CD4-positive, CD25-positive, alpha-beta regulatory T cell (primary cell): ENCODE data around the gene MSI2. TPM values are rescaled to one million over a fixed set of nuclear protein-coding genes. Genes with fewer than 3 reads are reported as not detected.

Source experiments
- ATAC-seq, 2 donors: fragments of 150-1000 bp; cut with Tn5 transposase; one replicate each; pipeline ENCODE4 v1.10.0; 2021; ENCODE audit warnings: low read depth in 2 of 2, moderate number of reproducible peaks in 2 of 2, moderate library complexity in 1 of 2
- DNase-seq, 3 donors: peaks; one replicate each; pipeline versions ENCODE4 v3.0.0 to v3.0.0-alpha.2; 2012 to 2022; ENCODE audit warnings: mixed read lengths in 1 of 3
- H3K27ac ChIP-seq: one replicate; pipeline ENCODE4 v1.7.0; 2013; ENCODE audit warnings: mild to moderate bottlenecking, low read length; ENCODE audit not compliant: insufficient read depth, poor library complexity, severe bottlenecking
- H3K27me3 ChIP-seq: one replicate; pipeline ENCODE4 v1.7.0; 2013; ENCODE audit warnings: low read length; ENCODE audit not compliant: control insufficient read depth, insufficient read depth
- H3K36me3 ChIP-seq: one replicate; pipeline ENCODE4 v1.7.0; 2013; ENCODE audit warnings: mild to moderate bottlenecking, low read length, moderate library complexity; ENCODE audit not compliant: control insufficient read depth, insufficient read depth
- H3K4me1 ChIP-seq: 2 replicates; pipeline ENCODE4 v1.7.0; 2013; ENCODE audit warnings: mild to moderate bottlenecking, low read length; ENCODE audit not compliant: insufficient read depth, control insufficient read depth, poor library complexity, severe bottlenecking
- H3K4me3 ChIP-seq: one replicate; pipeline ENCODE4 v1.7.0; 2013; ENCODE audit warnings: low read depth, mild to moderate bottlenecking, low read length, moderate library complexity
- H3K9me3 ChIP-seq, 2 experiments: 1 replicate in 1 of 2; 2 replicates in 1 of 2; pipeline ENCODE4 v1.7.0; 2013; ENCODE audit warnings: low read length in 2 of 2, mild to moderate bottlenecking in 1 of 2, moderate library complexity in 1 of 2; ENCODE audit not compliant: control insufficient read depth in 2 of 2
- H3K27ac Mint-ChIP-seq, 3 donors: one replicate each; pipeline ENCODE4 v1.8.0; 2020 to 2022; ENCODE audit warnings: mild to moderate bottlenecking in 3 of 3, mixed read lengths in 3 of 3, moderate library complexity in 2 of 3
- H3K27me3 Mint-ChIP-seq: one replicate; pipeline ENCODE4 v1.8.0; 2022; ENCODE audit warnings: mild to moderate bottlenecking, mixed read lengths
- H3K36me3 Mint-ChIP-seq: one replicate; pipeline ENCODE4 v1.8.0; 2020; ENCODE audit warnings: mixed read lengths
- H3K4me1 Mint-ChIP-seq, 4 donors: one replicate each; pipeline ENCODE4 v1.8.0; 2020 to 2022; ENCODE audit warnings: mixed read lengths in 4 of 4, mild to moderate bottlenecking in 1 of 4
- H3K4me3 Mint-ChIP-seq, 4 donors: one replicate each; pipeline ENCODE4 v1.8.0; 2020 to 2022; ENCODE audit warnings: mild to moderate bottlenecking in 4 of 4, mixed read lengths in 4 of 4, moderate library complexity in 3 of 4
- H3K9me3 Mint-ChIP-seq, 7 donors: one replicate each; pipeline ENCODE4 v1.8.0; 2020 to 2022; ENCODE audit warnings: mixed read lengths in 7 of 7, mild to moderate bottlenecking in 3 of 7, moderate library complexity in 2 of 7
- polyA plus RNA-seq, 4 donors: library from polyadenylated mRNA; unstranded; fragments of 300-500 nt; fragmentation: Illumina TruSeq; gene quantifications; one replicate each; pipeline ENCODE4 v1.2.3, GENCODE V29; 2021
- total RNA-seq: library from RNA; stranded (reverse); gene quantifications from one replicate; pipeline ENCODE4 v1.2.3, GENCODE V29; 2022

Gene MSI2
- total and polyA plus RNA-seq, 5 donors from 2014 or later, result 3.2 to 177 (median 3.4) TPM

DNA sequence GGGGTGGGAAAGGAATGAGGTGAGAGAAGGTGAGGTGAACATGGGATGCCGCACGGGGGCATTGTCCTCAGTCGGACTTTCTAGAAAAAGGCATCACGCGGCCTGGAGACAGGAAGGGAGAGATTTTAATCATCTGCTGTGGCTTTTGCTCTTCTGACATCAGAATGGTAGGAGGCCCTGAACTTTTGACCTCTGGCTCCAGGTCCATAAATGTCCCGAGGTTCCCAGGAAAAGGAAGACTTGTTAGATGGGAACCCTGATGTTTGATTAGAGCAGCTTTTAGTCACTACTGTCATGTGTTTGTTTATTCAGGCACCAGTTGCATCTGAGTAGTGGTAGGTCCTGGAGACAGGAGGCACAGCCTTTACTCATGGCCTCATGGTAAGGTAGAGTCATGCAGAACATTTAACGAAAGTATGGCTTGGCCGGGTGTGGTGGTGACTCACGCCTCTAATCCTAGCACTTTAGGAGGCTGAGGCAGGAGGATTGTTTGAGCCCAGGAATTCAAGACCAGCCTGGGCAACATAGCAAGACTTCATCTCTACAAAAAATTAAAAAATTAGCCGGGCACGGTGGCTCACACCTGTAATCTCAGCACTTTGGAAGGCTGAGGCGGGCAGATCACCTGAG is 203.1 kb downstream of the MSI2 start:
- peak overlapping the region; percentile 30 to 69 (median 50) for H3K4me3 Mint-ChIP-seq
- peak overlapping the region; percentile 40 for H3K4me3 ChIP-seq
- peak in 1 of 3 donors; percentile 39 for DNase-seq
- peak overlapping the region; percentile 87 to 92 (median 88) for H3K27ac Mint-ChIP-seq
- H3K4me1 ChIP-seq, result peaks cover 68% of the 10 kb centered on the region
- H3K9me3 ChIP-seq, result no peaks in the 10 kb centered on the region
- peak overlapping the region; percentile 15 for H3K27ac ChIP-seq
- no peaks in the 10 kb centered on the region for H3K27me3 Mint-ChIP-seq
- H3K36me3 Mint-ChIP-seq, result peaks cover 13% of the 10 kb centered on the region
- H3K36me3 ChIP-seq, result peaks cover 1% of the 10 kb centered on the region
- peaks cover 0 to 2% (median 0%) of the 10 kb centered on the region in 7 donors for H3K9me3 Mint-ChIP-seq
- peaks cover 16 to 88% (median 61%) of the 10 kb centered on the region in 4 donors for H3K4me1 Mint-ChIP-seq
- H3K27me3 ChIP-seq, result no peaks in the 10 kb centered on the region
- ATAC-seq, result peak in 1 of 2 donors; percentile 31

GRCh38 chr17:57461082-57461481 is 204.8 kb downstream of the MSI2 start:
- no peak overlapping the region for H3K27ac ChIP-seq
- ATAC-seq (peak in 1 of 2 donors; percentile 26), DNase-seq (no peak)
- H3K27me3 ChIP-seq, result no peaks in the 10 kb centered on the region
- H3K36me3 Mint-ChIP-seq, result peaks cover 13% of the 10 kb centered on the region
- no peak overlapping the region for H3K4me3 ChIP-seq
- H3K27ac Mint-ChIP-seq, result peak overlapping the region; percentile 73 to 87 (median 79)
- H3K4me1 ChIP-seq, result peaks cover 52% of the 10 kb centered on the region
- no peaks in the 10 kb centered on the region for H3K27me3 Mint-ChIP-seq
- peaks cover 0 to 2% (median 0%) of the 10 kb centered on the region in 7 donors for H3K9me3 Mint-ChIP-seq
- H3K4me3 Mint-ChIP-seq, result peak overlapping the region in 3 of 4 donors; percentile 26 to 59 (median 48)
- peaks cover 7 to 84% (median 59%) of the 10 kb centered on the region in 4 donors for H3K4me1 Mint-ChIP-seq
- H3K36me3 ChIP-seq, result peaks cover 3% of the 10 kb centered on the region
- H3K9me3 ChIP-seq, result no peaks in the 10 kb centered on the region

DNA sequence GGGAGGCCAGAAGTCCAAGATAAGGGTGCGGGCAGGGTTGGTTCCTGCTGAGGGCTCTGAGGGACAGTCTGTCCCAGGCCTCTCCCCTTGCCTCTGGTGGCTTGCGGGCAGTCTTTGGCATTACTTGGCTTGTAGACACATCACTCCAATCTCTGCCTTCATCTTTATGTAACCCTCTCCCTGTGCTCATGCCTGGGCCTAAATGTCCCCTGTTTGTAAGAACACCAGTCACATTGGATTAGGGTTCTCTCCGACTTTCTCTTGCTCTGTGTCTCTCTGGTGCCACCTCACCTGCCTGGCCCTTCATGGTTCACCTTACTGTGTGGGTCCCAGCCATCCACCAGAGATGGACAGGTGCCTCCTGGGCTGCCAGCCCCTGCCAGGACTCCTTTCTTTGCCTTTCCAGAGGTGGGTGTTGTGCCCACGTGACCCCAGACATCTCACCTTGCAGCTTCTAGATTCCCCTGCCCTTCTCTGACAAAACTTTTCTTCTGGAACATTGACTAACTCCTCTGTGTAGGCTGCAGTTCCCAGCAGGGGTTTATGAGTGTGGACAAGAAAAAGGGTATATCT is 205.8 kb downstream of the MSI2 start:
- H3K9me3 Mint-ChIP-seq, result peaks cover 0 to 2% (median 0%) of the 10 kb centered on the region in 7 donors
- peaks cover 52% of the 10 kb centered on the region for H3K4me1 ChIP-seq
- H3K4me3 Mint-ChIP-seq, result peak overlapping the region; percentile 2 to 75 (median 28)
- peak overlapping the region; percentile 61 for H3K27ac ChIP-seq
- no peak for ATAC-seq
- H3K9me3 ChIP-seq, result no peaks in the 10 kb centered on the region
- DNase-seq, result no peak
- no peaks in the 10 kb centered on the region for H3K27me3 Mint-ChIP-seq
- peak overlapping the region; percentile 72 to 89 (median 89) for H3K27ac Mint-ChIP-seq
- peaks cover 7 to 86% (median 57%) of the 10 kb centered on the region in 4 donors for H3K4me1 Mint-ChIP-seq
- H3K36me3 Mint-ChIP-seq, result peaks cover 10% of the 10 kb centered on the region
- no peaks in the 10 kb centered on the region for H3K27me3 ChIP-seq
- peak overlapping the region; percentile 17 for H3K4me3 ChIP-seq
- H3K36me3 ChIP-seq, result peaks cover 3% of the 10 kb centered on the region

GRCh38 chr17:57463103-57463885 is 207.0 kb downstream of the MSI2 start:
- H3K27ac Mint-ChIP-seq, result peak overlapping the region; percentile 89 to 91 (median 89)

GRCh38 chr17:57464191-57464864 is 208.0 kb downstream of the MSI2 start:
- peak overlapping the region in 2 of 3 donors; percentile 89 for H3K27ac Mint-ChIP-seq
- ATAC-seq (no peak), DNase-seq (no peak)
- H3K4me1 Mint-ChIP-seq, result peaks cover 2 to 86% (median 58%) of the 10 kb centered on the region in 4 donors
- H3K36me3 ChIP-seq, result peaks cover 3% of the 10 kb centered on the region
- H3K9me3 ChIP-seq, result no peaks in the 10 kb centered on the region
- H3K4me3 Mint-ChIP-seq, result peak overlapping the region in 3 of 4 donors; percentile 11 to 75 (median 36)
- peaks cover 14% of the 10 kb centered on the region for H3K36me3 Mint-ChIP-seq
- no peaks in the 10 kb centered on the region for H3K27me3 Mint-ChIP-seq
- H3K4me3 ChIP-seq, result no peak overlapping the region
- H3K4me1 ChIP-seq, result peaks cover 40% of the 10 kb centered on the region
- peak overlapping the region; percentile 17 for H3K27ac ChIP-seq
- no peaks in the 10 kb centered on the region for H3K27me3 ChIP-seq
- H3K9me3 Mint-ChIP-seq, result peaks cover 0 to 2% (median 0%) of the 10 kb centered on the region in 7 donors

More at GRCh38 chr17:57463103-57463885, 207.0 kb downstream of the MSI2 start:
- DNase-seq (peak in 2 of 3 donors; percentile 39 to 75), ATAC-seq (peak; percentile 60 to 66)
- peaks cover 50% of the 10 kb centered on the region for H3K4me1 ChIP-seq
- peaks cover 3% of the 10 kb centered on the region for H3K36me3 ChIP-seq
- H3K27me3 ChIP-seq, result no peaks in the 10 kb centered on the region
- H3K27me3 Mint-ChIP-seq, result no peaks in the 10 kb centered on the region
- H3K4me3 ChIP-seq, result peak overlapping the region; percentile 17
- H3K27ac ChIP-seq, result peak overlapping the region; percentile 61
- H3K9me3 Mint-ChIP-seq, result peaks cover 0 to 2% (median 0%) of the 10 kb centered on the region in 7 donors
- H3K36me3 Mint-ChIP-seq, result peaks cover 14% of the 10 kb centered on the region
- peak overlapping the region in 3 of 4 donors; percentile 2 to 75 (median 41) for H3K4me3 Mint-ChIP-seq
- no peaks in the 10 kb centered on the region for H3K9me3 ChIP-seq
- H3K4me1 Mint-ChIP-seq, result peaks cover 7 to 89% (median 61%) of the 10 kb centered on the region in 4 donors

DNA sequence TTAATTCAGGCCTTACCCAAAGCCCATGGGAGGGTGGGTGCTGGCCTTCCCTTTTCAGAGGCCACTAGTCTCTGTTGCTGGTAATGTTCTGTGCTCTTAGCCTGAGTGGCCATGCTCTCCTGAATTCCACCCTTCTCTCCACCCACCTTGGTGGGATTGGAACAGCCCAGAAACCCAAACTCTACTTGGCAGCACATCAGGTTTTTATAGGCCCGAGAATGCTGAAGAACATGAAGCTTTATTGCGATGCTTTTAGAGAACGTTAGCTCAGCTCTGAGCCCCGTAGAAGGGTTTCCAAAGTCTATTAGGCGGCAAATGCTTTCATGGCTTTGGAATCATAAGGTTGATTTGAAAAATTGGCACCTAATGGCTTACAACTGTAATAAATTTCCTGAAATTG is 209.3 kb downstream of the MSI2 start:
- ATAC-seq (no peak), DNase-seq (no peak)
- Histone ChIP-seq H3K36me3 (peaks cover 3% of the 10 kb centered on the region), H3K4me3 (no peak overlapping the region), H3K27me3 (no peaks in the 10 kb centered on the region), H3K9me3 (no peaks in the 10 kb centered on the region), H3K4me1 (peaks cover 29% of the 10 kb centered on the region), H3K27ac (no peak overlapping the region)
- Mint-ChIP-seq H3K4me1 (peaks cover 0 to 81% (median 57%) of the 10 kb centered on the region in 4 donors), H3K27me3 (no peaks in the 10 kb centered on the region), H3K36me3 (peaks cover 14% of the 10 kb centered on the region), H3K4me3 (no peak overlapping the region), H3K27ac (peak overlapping the region in 2 of 3 donors; percentile 9 to 89), H3K9me3 (peaks cover 0 to 2% (median 0%) of the 10 kb centered on the region in 7 donors)

- peaks cover 0 to 77% (median 54%) of the 10 kb centered on the region in 4 donors for H3K4me1 Mint-ChIP-seq
- H3K36me3 Mint-ChIP-seq, result peaks cover 14% of the 10 kb centered on the region
- ATAC-seq, result no peak
Measured at GRCh38 chr17:57466017-57466471, 209.7 kb downstream of the MSI2 start.

More at GRCh38 chr17:57466017-57466471, 209.7 kb downstream of the MSI2 start:
- Histone ChIP-seq H3K27ac (no peak overlapping the region), H3K36me3 (peaks cover 3% of the 10 kb centered on the region), H3K4me3 (no peak overlapping the region), H3K9me3 (no peaks in the 10 kb centered on the region), H3K4me1 (peaks cover 25% of the 10 kb centered on the region), H3K27me3 (no peaks in the 10 kb centered on the region)
- Mint-ChIP-seq H3K9me3 (peaks cover 0 to 2% (median 0%) of the 10 kb centered on the region in 7 donors), H3K27me3 (no peaks in the 10 kb centered on the region), H3K27ac (no peak overlapping the region), H3K4me3 (no peak overlapping the region)
- no peak for DNase-seq
